Measurements from ENCODE around the gene TAB2. TPM values are rescaled to one million over a fixed set of nuclear protein-coding genes. Genes with fewer than 3 reads are reported as not detected.

The TAB2 gene
- total and polyA plus RNA-seq, 2 experiments from 2014 or later: 13.8 to 39.0 TPM

DNA sequence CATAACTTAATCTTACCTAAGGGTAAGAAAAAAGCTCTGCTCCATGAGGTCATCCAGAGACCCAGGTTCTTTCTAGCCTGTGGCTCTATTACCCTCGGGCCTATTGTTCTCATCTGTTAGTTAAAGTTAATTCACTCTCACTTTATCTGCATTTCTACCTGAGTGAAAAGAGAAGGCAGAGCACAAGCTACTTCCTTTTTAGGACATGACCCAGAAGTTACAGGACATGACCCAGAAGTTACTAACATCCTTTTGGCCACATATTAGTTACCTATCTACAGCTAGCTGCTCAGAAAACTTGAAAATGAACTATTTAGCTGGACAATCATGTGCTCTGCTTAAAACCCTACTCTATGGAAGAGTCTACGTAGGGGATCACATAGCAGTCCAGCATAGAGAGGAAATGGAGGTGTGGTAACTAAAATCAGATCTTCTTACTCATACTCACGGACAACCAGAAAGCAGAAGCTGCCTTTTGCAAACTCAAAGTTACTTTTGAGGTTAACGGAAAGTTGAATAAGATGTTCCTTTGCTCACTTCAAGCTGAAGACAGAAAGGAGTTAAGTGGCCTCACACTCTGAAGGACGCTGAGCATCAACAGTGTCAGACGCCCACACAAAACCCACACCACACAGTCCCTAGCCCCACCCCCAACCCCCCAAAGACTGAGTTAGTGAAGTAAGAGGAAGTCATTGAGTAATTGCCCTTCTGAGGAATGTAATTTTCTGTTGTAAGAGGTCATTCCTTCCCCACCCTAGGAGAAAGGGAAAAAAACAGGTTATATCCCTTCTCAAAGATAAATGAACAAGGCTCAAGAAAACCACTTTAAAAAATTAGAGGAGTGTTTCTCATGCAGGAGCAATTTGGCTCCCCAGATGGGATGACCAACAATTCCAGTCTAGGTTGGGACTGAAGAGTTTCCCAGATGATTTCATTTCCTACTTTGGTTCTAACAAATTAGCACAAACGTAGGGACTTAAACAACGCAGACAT is 45.9 kb upstream of the TAB2 start:
- peaks cover 6% of the 10 kb centered on the region for H3K4me1 ChIP-seq (ENCODE audit: low read depth)

GRCh38 chr6:149273318-149273717 is 44.2 kb upstream of the TAB2 start:
- Histone ChIP-seq H3K27ac (no peak overlapping the region), H3K27me3 (no peaks in the 10 kb centered on the region), H3K4me1 (ENCODE audit: low read depth) (peaks cover 6% of the 10 kb centered on the region), H3K36me3 (no peaks in the 10 kb centered on the region), H3K4me3 (no peak overlapping the region), H3K9me3 (ENCODE audit: low read depth) (no peaks in the 10 kb centered on the region)
- no peak for TF ChIP-seq CTCF (IDR thresholded peaks at IDR 0.05; ENCODE audit: low read depth, low read length)
- no peak for DNase-seq (ENCODE audit: low read depth in 1 of 2, low spot score in 1 of 2)

More for the DNA sequence above, 45.9 kb upstream of the TAB2 start:
- Histone ChIP-seq H3K4me3 (no peak overlapping the region), H3K36me3 (no peaks in the 10 kb centered on the region), H3K27me3 (no peaks in the 10 kb centered on the region), H3K27ac (no peak overlapping the region), H3K9me3 (ENCODE audit: low read depth) (no peaks in the 10 kb centered on the region)
- peak in 1 of 2 donors; percentile 84 for DNase-seq (ENCODE audit: low read depth in 1 of 2, low spot score in 1 of 2)
- TF ChIP-seq CTCF (IDR thresholded peaks at IDR 0.05; ENCODE audit: low read depth, low read length): no peak

- no peak overlapping the region for H3K27ac ChIP-seq
- no peaks in the 10 kb centered on the region for H3K4me1 ChIP-seq (ENCODE audit: low read depth)
- no peaks in the 10 kb centered on the region for H3K27me3 ChIP-seq
- H3K4me3 ChIP-seq: no peak overlapping the region
- no peak for TF ChIP-seq CTCF (IDR thresholded peaks at IDR 0.05; ENCODE audit: low read depth, low read length)
- H3K9me3 ChIP-seq (ENCODE audit: low read depth): no peaks in the 10 kb centered on the region
- no peak for DNase-seq (ENCODE audit: low read depth in 1 of 2, low spot score in 1 of 2)
- H3K36me3 ChIP-seq: no peaks in the 10 kb centered on the region
Measured at GRCh38 chr6:149275621-149276020, 41.9 kb upstream of the TAB2 start.

- Histone ChIP-seq H3K27me3 (no peaks in the 10 kb centered on the region), H3K36me3 (no peaks in the 10 kb centered on the region), H3K27ac (no peak overlapping the region), H3K4me1 (ENCODE audit: low read depth) (no peaks in the 10 kb centered on the region), H3K9me3 (ENCODE audit: low read depth) (no peaks in the 10 kb centered on the region), H3K4me3 (no peak overlapping the region)
- no peak for TF ChIP-seq CTCF (IDR thresholded peaks at IDR 0.05; ENCODE audit: low read depth, low read length)
- DNase-seq (ENCODE audit: low read depth in 1 of 2, low spot score in 1 of 2): no peak
Measured at GRCh38 chr6:149277621-149278020, 39.9 kb upstream of the TAB2 start.

DNA sequence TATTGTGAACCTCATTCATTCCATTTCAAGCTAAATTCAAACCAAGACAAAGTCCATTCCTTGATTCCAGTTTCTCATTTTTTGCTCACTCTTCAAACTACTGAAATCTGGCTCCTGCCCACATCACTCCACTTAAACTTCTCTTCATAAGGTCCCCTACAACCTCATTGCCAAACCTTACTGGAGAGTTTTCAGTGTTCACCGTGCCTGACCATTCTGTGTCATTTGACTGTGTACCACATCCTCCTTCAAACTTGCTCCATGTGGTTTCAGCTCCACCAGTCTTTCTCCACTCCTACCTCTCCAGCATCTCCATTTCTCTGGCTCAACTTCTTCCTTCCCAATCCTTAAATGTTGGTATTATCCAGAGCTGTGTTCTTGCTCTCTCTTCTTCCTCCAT is 38.5 kb upstream of the TAB2 start:
- no peak overlapping the region for H3K4me3 ChIP-seq
- no peaks in the 10 kb centered on the region for H3K9me3 ChIP-seq (ENCODE audit: low read depth)
- H3K4me1 ChIP-seq (ENCODE audit: low read depth): no peaks in the 10 kb centered on the region
- no peak for DNase-seq (ENCODE audit: low read depth in 1 of 2, low spot score in 1 of 2)
- H3K36me3 ChIP-seq: no peaks in the 10 kb centered on the region
- H3K27me3 ChIP-seq: no peaks in the 10 kb centered on the region
- no peak overlapping the region for H3K27ac ChIP-seq
- no peak for TF ChIP-seq CTCF (IDR thresholded peaks at IDR 0.05; ENCODE audit: low read depth, low read length)
